CD4-positive, alpha-beta T cell (primary cell): ENCODE results near the gene CAND1. TPM values are rescaled to one million over a fixed set of nuclear protein-coding genes. Genes with fewer than 3 reads are reported as not detected.

Experiments
- ATAC-seq: fragments of 200-7000 bp; cut with Tn5 transposase; one replicate; pipeline ENCODE4 v1.10.0; 2022; ENCODE audit warnings: mild to moderate bottlenecking; ENCODE audit not compliant: poor library complexity
- CTCF ChIA-PET: fragments of 350-600 bp; sonication (Branson Sonifier 250); formaldehyde crosslinking; loops from one replicate; lab custom pipeline; 2021; ENCODE audit warnings: antibody characterized with exemption, inconsistent platforms; lab: Charles Lee
- POLR2A ChIA-PET: fragments of 350-600 bp; sonication (Branson Sonifier 250); formaldehyde crosslinking; loops from one replicate; lab custom pipeline; 2021; ENCODE audit warnings: antibody characterized with exemption, inconsistent platforms; lab: Charles Lee
- DNase-seq, 14 experiments: peaks; one replicate each; pipeline ENCODE4 v3.0.0-alpha.2; 2013 to 2020; ENCODE audit warnings: mixed read lengths in 2 of 14
- H3K27ac ChIP-seq, 2 donors: one replicate each; pipeline versions ENCODE4 v1.5.1 to v1.7.0; 2013; ENCODE audit warnings: low read length in 2 of 2, low read depth in 1 of 2, mild to moderate bottlenecking in 1 of 2
- H3K27me3 ChIP-seq, 2 experiments: 1 replicate in 1 of 2; 2 replicates in 1 of 2; pipeline versions ENCODE4 v1.6.1 to v1.7.0; 2013; ENCODE audit warnings: low read length in 2 of 2, control low read depth in 1 of 2, mild to moderate bottlenecking in 1 of 2, moderate library complexity in 1 of 2; ENCODE audit not compliant: insufficient read depth in 2 of 2, control insufficient read depth in 1 of 2
- H3K36me3 ChIP-seq: one replicate; pipeline ENCODE4 v1.6.1; 2013; ENCODE audit warnings: low read length, control low read depth; ENCODE audit not compliant: insufficient read depth
- H3K4me1 ChIP-seq: one replicate; pipeline ENCODE4 v1.6.1; 2013; ENCODE audit warnings: low read length, control low read depth; ENCODE audit not compliant: insufficient read depth
- H3K4me3 ChIP-seq: one replicate; pipeline ENCODE4 v1.5.1; 2013; ENCODE audit warnings: mild to moderate bottlenecking, low read length, moderate library complexity
- H3K9me3 ChIP-seq, 2 experiments: 1 replicate in 1 of 2; 2 replicates in 1 of 2; pipeline versions ENCODE4 v1.6.1 to v1.7.0; 2013; ENCODE audit warnings: low read length in 2 of 2, mild to moderate bottlenecking in 2 of 2, control low read depth in 1 of 2, moderate library complexity in 1 of 2; ENCODE audit not compliant: control insufficient read depth in 1 of 2, insufficient read depth in 1 of 2
- H3K27ac Mint-ChIP-seq: one replicate; pipeline ENCODE4 v1.8.0; 2020; ENCODE audit warnings: mixed read lengths
- H3K27me3 Mint-ChIP-seq: one replicate; pipeline ENCODE4 v1.8.0; 2021; ENCODE audit warnings: mixed read lengths
- H3K36me3 Mint-ChIP-seq: one replicate; pipeline ENCODE4 v1.8.0; 2021; ENCODE audit warnings: low read depth, mixed read lengths
- H3K4me1 Mint-ChIP-seq: one replicate; pipeline ENCODE4 v1.8.0; 2021; ENCODE audit warnings: low read depth, mixed read lengths
- H3K4me3 Mint-ChIP-seq: one replicate; pipeline ENCODE4 v1.8.0; 2020; ENCODE audit warnings: mild to moderate bottlenecking, mixed read lengths
- H3K9me3 Mint-ChIP-seq: one replicate; pipeline ENCODE4 v1.8.0; 2020; ENCODE audit warnings: mixed read lengths
- CTCF ChIP-seq: fragments of 200-600 bp; IDR thresholded peaks from one replicate; pipeline ENCODE4 v1.8.0; 2022; ENCODE audit warnings: antibody characterized with exemption, mild to moderate bottlenecking
- intact Hi-C, 2 experiments: fragments of 100-400 bp; cut with DNase I in 1 of 2; cut with micrococcal nuclease in 1 of 2; formaldehyde crosslinking; loops; one replicate each; pipeline versions ENCODE4 v1.15.1 to v1.9.0; 2023 to 2025; cut with DNase I, micrococcal nuclease
- total RNA-seq, 174 experiments: library from RNA in 2 of 174; stranded (reverse) in 2 of 174; gene quantifications; one replicate each; pipeline ENCODE4 v1.2.3 and lab custom pipeline; 2021 to 2026

Gene CAND1
- total RNA-seq, 2 experiments from 2014 or later = 118 to 124 TPM

- H3K27me3 Mint-ChIP-seq = no peaks in the 10 kb centered on the region
- peaks cover 13% of the 10 kb centered on the region for H3K4me1 Mint-ChIP-seq
- DNase-seq (no peak), ATAC-seq (no peak)
- Histone ChIP-seq H3K4me3 (no peak overlapping the region), H3K4me1 (peaks cover 4% of the 10 kb centered on the region), H3K9me3 (no peaks in the 10 kb centered on the region), H3K27me3 (no peaks in the 10 kb centered on the region), H3K36me3 (no peaks in the 10 kb centered on the region), H3K27ac (no peak overlapping the region)
- no peak overlapping the region for H3K27ac Mint-ChIP-seq
- ChIA-PET CTCF (interaction anchor here (1.8 to 6.1 kb wide), 3 partner anchors 290 to 585 kb away, joined by 7 to 57 read pairs (median 8); partner anchors contain the start of gene DYRK2), POLR2A (interaction anchor here (1.7 to 3.0 kb wide), 2 partner anchors 273 to 585 kb away, joined by 6 to 23 read pairs; no protein-coding TSS in a partner anchor)
- no peaks in the 10 kb centered on the region for H3K36me3 Mint-ChIP-seq
- H3K4me3 Mint-ChIP-seq = no peak overlapping the region
- no peak for TF ChIP-seq CTCF
- intact Hi-C loops = loop anchor here (2.0 to 5.0 kb wide), 7 partner anchors 85 to 960 kb away; no protein-coding TSS in a partner anchor
- H3K9me3 Mint-ChIP-seq = no peaks in the 10 kb centered on the region
These were observed 88.4 kb downstream of the CAND1 start for GRCh38 chr12:67357376-67358125.

GRCh38 chr12:67358781-67359338, 89.7 kb downstream of the CAND1 start:
- Mint-ChIP-seq H3K27ac (no peak overlapping the region), H3K36me3 (no peaks in the 10 kb centered on the region), H3K27me3 (no peaks in the 10 kb centered on the region), H3K9me3 (no peaks in the 10 kb centered on the region), H3K4me3 (no peak overlapping the region), H3K4me1 (peaks cover 12% of the 10 kb centered on the region)
- no peak overlapping the region for H3K4me3 ChIP-seq
- no peak for TF ChIP-seq CTCF
- no peaks in the 10 kb centered on the region for H3K9me3 ChIP-seq
- intact Hi-C loops = loop anchor here (5.0 kb wide), 5 partner anchors 83 to 958 kb away; no protein-coding TSS in a partner anchor
- H3K36me3 ChIP-seq = no peaks in the 10 kb centered on the region
- H3K27me3 ChIP-seq = no peaks in the 10 kb centered on the region
- CTCF ChIA-PET = no interaction called here
- POLR2A ChIA-PET = interaction anchor here (1.2 kb wide), 1 partner anchor 584 kb away, joined by 3 read pairs; no protein-coding TSS in a partner anchor
- H3K4me1 ChIP-seq = peaks cover 4% of the 10 kb centered on the region
- DNase-seq (no peak), ATAC-seq (no peak)
- no peak overlapping the region for H3K27ac ChIP-seq

- H3K36me3 Mint-ChIP-seq = no peaks in the 10 kb centered on the region
- intact Hi-C loops = no loop called here
- no peaks in the 10 kb centered on the region for H3K27me3 Mint-ChIP-seq
- Histone ChIP-seq H3K27ac (no peak overlapping the region), H3K36me3 (no peaks in the 10 kb centered on the region), H3K4me3 (no peak overlapping the region), H3K4me1 (no peaks in the 10 kb centered on the region), H3K9me3 (no peaks in the 10 kb centered on the region), H3K27me3 (no peaks in the 10 kb centered on the region)
- no peak for TF ChIP-seq CTCF
- no peak for ATAC-seq
- ChIA-PET POLR2A (interaction anchor here (0.6 kb wide), 1 partner anchor 193 kb away, joined by 5 read pairs; no protein-coding TSS in a partner anchor), CTCF (no interaction called here)
- H3K4me1 Mint-ChIP-seq = no peaks in the 10 kb centered on the region
- no peak overlapping the region for H3K27ac Mint-ChIP-seq
- no peak overlapping the region for H3K4me3 Mint-ChIP-seq
- H3K9me3 Mint-ChIP-seq = no peaks in the 10 kb centered on the region
- DNase-seq = no peak
These were observed 93.4 kb downstream of the CAND1 start for GRCh38 chr12:67362526-67362925.
